NCI-H187 treated with DMSO at 0.1 percent for 48 hours (cell line): Measurements from ENCODE around the gene INA.
A peak's percentile ranks its signal among the peaks of the same experiment; 100 is the strongest.

ENCODE experiments used
- DNase-seq: peaks from one replicate; lab custom pipeline; 2025; lab: John Stamatoyannopoulos, UW

INA gene

DNA sequence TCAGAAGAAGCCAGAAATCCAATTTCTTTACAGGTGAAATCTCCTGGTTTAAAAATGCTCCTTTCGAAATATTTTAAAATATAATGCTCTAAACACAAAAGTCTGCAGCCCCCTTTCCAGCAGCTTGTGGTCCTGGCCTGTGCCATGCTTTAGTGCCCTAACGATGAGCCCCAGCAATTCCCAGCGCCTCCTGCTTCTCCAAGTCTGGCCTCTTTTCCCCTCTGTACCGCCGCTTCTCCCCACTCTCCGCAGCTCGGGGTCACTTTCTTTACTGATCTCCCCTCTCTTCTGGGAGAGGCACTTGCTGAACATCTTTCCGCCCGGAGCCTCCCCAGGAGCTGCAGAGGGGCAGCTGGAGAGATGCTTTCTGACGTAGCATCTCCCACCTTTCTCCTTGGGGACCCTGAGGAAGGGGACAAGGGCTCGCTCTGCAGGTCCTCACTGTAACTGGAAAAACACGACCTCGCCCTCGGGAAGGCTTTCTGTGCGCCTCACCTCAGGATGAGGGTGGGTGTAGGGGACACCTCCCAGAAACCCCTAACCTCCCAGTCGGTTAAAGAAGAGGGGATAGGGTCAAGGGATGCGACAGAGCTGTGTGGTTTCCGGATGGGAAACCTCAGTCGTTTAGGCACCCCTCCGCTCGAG lies 565 bp upstream of the INA start:
- no peak for DNase-seq

DNA sequence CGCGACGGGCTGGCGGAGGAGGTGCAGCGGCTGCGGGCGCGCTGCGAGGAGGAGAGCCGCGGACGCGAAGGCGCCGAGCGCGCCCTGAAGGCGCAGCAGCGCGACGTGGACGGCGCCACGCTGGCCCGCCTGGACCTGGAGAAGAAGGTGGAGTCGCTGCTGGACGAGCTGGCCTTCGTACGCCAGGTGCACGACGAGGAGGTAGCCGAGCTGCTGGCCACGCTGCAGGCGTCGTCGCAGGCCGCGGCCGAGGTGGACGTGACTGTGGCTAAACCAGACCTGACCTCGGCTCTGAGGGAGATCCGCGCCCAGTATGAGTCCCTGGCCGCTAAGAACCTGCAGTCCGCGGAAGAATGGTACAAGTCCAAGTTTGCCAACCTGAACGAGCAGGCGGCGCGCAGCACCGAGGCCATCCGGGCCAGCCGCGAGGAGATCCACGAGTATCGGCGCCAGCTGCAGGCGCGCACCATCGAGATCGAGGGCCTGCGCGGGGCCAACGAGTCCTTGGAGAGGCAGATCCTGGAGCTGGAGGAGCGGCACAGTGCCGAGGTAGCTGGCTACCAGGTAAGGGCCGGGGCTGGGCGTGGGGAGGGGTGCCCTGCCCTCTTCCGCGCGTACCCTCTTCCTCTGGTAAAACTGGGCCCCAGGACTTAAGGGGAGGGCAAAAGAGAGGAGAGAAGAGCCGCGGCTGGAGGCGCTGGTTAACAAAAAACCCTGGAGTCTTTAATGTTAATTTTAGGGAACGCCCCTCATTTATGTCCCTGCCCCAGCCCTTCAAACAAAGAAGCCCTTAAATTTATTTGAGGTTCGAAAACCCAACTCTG lies 987 bp downstream of the INA start:
- DNase-seq: no peak

DNA sequence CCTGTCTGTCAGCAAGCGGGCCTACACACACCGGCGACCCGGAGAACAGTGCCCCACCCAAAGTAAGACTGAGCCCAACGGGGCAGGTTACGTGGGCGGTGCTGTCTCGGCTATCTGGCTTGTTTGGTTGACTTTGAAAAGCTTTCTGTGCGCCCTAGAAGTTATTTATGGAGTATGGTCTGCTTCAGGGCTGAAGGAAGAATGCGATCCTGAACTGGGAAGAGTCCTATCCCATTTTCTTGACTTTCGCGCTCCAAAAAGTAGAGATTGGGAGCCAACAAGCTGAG lies 1.5 kb downstream of the INA start:
- DNase-seq: no peak

DNA sequence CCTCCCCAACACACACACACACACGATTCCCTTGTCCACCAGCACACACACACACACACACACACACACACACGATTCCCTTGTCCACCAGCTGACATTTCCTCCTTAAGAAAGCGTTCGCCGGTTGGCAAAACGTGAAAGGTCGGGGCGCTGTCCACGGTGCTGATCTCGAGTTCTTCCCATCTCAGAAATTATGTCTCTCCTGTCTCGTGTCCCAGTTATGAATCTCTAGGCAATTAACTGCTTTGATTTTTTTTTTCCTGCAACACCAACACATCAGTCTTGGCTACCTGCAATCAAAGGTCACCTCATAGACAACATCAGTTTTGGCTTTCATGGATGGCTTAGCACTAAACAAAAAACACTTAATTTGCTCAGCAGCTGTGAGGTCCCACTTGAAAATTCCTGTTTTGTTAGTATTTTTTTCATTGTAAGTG lies 1.9 kb downstream of the INA start:
- no peak for DNase-seq

DNA sequence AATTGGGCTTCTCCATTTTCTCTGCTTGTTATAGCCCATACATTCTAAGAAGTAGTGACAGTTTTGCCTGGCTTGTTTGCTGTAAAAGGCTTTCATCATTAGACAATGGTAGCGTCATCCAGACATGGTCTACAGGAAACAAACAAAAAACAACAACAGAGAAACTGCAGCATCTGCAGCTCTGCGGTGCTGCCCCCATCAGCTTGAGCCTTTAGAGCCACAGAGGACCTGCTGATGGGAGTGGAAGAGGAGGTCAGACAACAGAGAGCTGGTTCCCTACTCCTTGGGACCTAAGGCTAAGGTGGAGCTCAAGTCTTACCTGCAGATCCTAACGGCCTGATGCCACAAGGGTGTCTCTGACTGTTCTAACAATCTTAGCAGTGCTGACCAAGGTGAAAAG lies 3.1 kb downstream of the INA start:
- DNase-seq: no peak

DNA sequence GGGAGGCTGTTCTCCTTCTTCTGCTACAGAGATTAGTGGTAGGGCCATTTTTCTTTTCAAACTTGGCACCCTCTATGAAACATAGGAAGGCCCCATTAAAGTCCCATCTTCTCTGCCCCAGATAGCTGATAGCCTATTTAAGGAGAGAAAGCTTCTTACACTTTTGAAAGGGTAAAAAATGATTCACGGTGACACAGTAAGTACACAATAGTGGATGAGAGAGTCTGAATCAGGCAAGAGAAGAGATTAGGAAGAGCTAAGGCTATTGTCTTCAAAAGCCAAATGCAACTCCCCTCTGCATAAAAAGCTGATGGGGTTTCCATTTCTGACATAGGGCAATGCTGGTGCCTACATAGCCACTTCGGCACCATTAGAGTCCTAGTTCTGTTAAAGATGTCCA lies 3.6 kb downstream of the INA start:
- DNase-seq: no peak

DNA sequence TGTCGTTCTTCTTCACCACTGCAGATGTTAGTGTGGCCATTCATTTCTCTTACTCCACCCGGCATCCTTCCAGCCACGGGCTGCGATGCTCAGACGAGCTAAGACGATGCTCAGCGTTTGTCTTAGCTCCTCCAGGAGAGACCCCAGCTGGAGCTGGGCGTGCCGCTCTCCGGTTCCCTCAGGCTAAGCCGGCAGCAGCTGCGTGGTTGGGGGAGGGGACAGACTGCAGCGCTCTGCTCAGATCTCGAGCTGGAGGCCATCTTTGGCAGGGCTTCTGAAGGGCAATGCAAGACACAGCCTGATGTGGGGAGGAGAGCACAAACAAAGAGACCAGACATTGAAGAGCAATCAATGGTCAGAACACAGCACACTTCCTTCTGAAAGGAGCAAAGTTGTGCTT lies 4.8 kb downstream of the INA start:
- DNase-seq: peak; percentile 30

DNA sequence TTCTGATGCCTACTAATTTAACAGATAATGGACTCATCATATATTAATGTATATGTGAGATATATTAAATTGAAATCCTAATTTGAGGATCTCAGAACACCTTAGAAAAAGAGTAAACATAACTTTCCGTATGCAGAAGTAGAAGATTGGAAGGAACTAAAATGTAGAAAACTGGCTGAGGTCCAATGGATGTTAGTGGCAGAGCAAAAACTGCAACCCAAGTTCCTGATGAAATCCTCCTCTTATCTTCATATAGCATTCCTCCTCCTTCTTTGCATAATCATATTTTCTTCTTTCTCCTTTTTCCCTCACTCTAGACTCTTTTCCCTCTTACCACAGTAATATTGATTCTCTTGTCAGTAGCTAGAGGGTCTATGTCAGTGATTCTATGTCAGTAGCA lies 6.0 kb downstream of the INA start:
- no peak for DNase-seq

DNA sequence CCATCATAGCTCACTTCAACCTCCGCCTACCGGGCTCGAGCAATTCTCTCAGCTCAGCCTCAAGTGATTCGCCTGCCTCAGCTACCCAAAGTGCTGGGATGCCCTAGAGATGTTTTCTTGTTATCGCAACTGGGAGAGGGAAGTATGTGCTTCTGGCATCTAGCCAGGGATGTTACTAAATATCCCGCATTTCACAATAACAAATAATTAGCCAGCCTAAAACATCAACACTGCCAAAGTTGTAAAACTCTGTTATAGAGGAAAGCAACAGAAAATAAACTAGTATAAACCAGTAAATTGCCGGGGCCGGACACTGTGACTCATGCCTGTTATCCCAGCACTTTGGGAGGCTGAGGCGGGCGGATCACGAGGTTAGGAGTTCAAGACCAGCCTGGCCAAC lies 7.2 kb downstream of the INA start:
- no peak for DNase-seq

DNA sequence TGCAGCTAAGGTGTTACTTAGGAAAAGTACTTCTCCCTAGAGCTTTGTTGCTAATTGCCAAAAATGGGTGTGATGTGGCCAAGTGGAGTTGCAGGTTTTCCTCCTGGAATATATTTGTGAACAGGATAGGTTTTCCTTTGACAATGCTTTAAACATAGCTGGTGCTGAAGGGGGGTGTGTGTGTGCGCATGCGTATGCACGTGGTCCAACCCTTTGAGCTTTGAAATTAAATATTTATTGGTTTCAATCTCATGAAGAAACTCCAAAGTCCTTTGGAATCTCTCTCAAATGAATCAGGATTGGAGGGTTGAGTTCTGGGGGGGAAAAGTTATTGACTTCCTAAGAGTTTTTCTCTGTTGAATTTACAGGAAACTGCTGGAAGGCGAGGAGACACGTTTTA lies 11.1 kb downstream of the INA start:
- no peak for DNase-seq

DNA sequence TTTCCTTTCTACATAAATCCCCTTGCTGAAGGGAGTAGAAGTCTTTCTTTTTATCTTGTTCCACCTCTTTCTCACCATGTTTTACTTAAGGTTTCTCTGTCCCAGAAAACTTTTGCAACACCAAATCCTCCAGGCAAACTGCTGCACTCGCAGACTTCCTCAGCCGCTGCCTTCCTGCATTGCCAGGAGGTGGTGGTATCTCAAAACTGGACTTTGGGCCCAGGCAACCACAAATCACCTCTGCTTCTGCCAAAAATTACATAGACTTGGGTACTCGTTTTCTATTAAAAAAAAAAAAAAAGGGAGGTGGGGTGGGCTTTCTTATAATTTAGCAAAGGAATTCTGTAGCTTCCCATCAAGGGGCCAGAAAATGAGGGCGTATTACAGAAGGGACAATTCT lies 14.7 kb downstream of the INA start:
- no peak for DNase-seq

DNA sequence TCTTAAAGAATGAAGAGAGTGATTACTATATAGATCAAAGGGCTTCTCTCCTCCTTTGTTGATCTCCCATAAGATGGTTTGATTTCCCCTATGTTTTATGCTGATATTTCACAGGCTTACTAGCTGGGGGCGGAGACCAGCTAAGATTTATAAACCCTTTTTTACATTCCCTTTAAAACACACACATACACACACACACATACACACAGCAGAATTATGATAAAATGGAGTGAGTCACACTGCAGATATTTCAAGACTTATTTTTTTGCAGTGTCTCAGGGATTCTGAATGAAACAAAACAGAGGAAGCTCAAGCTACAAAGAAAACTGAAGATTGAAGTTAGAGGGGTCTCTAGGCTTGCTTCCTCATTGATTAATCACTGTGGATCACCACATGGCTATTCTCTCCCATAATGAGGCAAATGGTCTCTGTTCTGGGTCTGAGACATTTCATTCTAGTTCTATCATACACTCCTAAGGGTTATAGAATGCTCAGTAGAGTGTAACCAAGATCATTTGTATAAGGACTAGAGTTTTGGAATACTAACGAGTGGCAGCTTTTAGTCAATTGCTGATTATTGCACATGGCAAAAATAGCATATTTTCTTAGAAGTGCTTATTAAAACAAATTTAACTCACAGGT lies 18.6 kb downstream of the INA start:
- no peak for DNase-seq

DNA sequence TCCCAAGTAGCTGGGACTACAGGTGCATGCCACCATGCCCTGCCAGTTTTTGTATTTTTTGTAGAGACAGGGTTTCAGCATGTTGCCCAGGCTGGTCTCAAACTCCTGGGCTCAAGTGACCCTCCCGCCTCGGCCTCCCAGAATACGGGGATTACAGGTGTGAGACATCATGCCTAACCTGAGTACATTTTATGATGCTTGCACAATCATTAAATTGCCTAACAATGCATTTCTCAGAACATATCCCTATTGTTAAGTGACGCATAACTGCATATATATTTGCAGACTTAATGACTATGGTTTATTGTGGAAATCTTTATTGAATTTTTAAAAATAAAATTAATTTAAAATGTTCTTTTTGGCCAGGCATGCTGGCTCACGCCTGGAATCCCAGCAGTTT lies 30.7 kb downstream of the INA start:
- no peak for DNase-seq

DNA sequence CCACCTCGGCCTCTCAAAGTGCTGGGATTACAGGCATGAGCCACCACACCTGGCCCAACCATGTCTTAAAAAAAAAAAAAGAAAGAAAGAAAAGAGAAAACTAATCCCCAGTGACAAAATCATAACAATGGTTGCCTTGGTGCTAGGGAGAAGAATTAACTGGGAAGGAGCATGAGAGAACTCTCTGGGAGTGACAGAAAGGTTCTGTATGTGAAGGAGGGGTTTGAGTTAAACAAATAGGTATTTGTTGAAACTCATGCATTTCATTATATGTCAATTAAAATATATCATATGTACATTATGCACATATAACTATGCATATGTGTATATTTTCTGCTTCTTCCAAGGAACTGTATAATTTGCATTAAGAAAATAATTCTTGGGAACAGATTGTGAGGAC lies 33.3 kb downstream of the INA start:
- no peak for DNase-seq

DNA sequence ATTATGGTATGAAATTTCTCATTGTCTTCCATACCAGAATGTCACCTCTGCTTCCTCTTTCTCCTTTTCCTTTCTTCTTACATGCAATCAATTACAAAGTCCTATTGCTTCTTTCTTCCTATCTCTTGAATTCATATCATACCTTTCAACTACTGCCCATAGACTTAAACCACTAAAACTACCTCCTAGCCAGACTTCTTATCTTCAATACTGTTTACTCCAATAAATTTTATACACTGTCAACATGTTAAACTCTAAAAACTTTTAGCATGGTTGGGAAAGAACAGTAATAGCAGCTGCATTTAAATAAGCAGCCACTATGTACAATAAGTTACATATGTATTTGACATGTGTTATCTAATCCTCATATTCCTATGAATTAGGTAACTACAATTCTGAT lies 39.1 kb downstream of the INA start:
- no peak for DNase-seq

DNA sequence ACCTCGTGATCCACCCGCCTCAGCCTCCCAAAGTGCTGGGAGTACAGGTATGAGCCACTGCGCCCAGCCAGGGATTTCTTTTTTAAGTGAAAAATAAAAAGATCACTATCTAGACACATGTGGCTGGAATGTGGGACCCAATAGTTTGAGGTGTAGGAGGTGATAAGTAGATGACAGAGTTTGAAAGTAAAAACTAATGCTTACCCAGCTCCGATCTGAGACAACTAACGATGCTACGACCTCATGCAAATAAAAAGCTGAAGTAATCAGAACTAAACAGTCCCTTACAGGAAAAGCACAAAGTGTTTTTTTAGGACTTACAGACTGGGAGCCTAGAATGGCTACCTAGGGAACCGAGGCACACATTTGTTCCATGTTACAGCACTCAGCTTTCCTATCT lies 51.0 kb downstream of the INA start:
- no peak for DNase-seq

DNA sequence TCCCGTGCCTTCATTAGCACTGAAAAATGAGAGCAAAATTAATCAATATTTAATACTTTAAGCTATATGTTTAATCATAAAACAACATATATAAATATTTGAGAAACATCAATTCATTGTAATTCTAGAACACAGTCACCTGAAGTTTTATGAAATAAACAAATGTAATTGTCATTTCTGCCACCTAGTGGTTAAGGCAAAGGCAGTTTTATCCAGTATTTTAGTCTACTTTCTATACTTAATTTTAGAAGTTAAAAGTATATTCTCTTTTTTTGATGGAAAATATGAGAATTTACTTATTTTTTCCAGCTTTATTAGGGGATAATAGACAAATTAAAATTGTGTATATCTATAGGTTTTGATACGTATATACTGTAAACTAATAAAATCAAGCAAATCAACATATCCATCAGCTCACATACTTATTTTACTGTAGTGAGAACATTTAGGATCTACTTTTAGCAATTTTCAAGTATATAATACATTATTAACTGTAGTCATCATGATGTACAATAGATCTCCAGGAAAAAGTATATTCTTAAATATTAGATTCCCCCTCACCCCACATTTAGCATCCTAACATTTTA lies 57.1 kb downstream of the INA start:
- DNase-seq: no peak

DNA sequence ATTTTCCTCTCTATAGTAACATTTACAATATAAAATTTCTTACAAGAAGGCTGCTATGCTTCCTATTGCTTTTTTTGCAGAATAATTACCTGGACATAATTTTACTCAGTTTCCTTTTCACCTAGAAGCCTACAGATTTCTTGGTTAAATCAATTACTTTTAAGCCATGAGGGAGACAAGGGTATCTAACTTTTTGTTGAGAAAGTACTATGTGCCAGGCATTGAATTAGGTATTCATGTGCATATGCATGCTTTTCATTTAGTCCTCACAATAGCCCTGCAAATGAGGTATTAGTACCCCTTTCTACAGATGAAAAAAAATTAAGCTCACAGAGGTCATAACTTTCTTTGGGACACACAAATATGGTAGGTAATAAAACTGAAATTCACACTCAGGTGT lies 57.6 kb downstream of the INA start:
- no peak for DNase-seq

DNA sequence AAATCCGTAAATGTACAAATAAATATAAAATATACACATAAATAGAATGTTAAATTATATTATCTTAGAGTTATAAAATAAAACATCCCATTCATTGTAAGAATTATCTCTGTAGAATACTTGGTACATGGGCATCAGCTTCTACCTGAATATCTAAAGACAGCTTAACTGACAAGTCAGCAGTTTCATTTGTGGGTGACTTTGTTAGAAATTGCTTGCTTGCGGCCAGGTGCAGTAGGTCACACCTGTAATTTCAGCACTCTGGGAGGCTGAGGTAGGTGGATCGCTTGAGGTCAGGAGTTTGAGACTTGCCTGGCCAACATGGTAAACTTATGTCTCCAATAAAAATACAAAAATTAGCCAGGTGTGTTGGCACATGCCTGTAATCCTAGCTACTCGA lies 59.4 kb downstream of the INA start:
- no peak for DNase-seq
